Panc1 (cell line): ENCODE results near the gene FILIP1L. TPM values are rescaled to one million over a fixed set of nuclear protein-coding genes. Genes with fewer than 3 reads are reported as not detected.

Experiments used
- ATAC-seq: fragments of 200-7000 bp; cut with Tn5 transposase; 2 replicates; pipeline ENCODE4 v1.9.1; 2020; ENCODE audit warnings: mild to moderate bottlenecking, moderate library complexity
- BruUV-seq: library from RNA; stranded (reverse); fragments of 400-500 nt; replicated peaks from 2 replicates; lab custom pipeline; 2021; lab: Mats Ljungman, UMichigan
- CTCF ChIA-PET: fragments of 300-600 bp; sonication (Branson Sonifier 250); formaldehyde crosslinking; loops from one replicate; lab custom pipeline; 2022; ENCODE audit warnings: antibody characterized with exemption; lab: Charles Lee
- POLR2A ChIA-PET: fragments of 300-600 bp; sonication (Branson Sonifier 250); formaldehyde crosslinking; loops from one replicate; lab custom pipeline; 2022; ENCODE audit warnings: antibody characterized with exemption; lab: Charles Lee
- DNase-seq: peaks from one replicate; pipeline ENCODE4 v3.0.0-alpha.2; 2010; ENCODE audit warnings: low read depth, low spot score
- H3K27ac ChIP-seq: 2 replicates; pipeline ENCODE4 v1.5.1; 2011; ENCODE audit warnings: mild to moderate bottlenecking, low read length, inconsistent platforms
- H3K27me3 ChIP-seq: fragments of 200-500 bp; sonication (Bioruptor generic); 2 replicates; pipeline ENCODE4 v1.6.0; 2014; ENCODE audit warnings: low read length, inconsistent platforms; ENCODE audit not compliant: control insufficient read depth, insufficient read depth
- H3K36me3 ChIP-seq: fragments of 200-500 bp; sonication (Bioruptor generic); 2 replicates; pipeline ENCODE4 v1.5.1; 2014; ENCODE audit warnings: inconsistent platforms, mild to moderate bottlenecking, low read length, moderate library complexity; ENCODE audit not compliant: control insufficient read depth, insufficient read depth
- H3K4me1 ChIP-seq: 2 replicates; pipeline ENCODE4 v1.5.1; 2011; ENCODE audit warnings: inconsistent platforms, mild to moderate bottlenecking, low read length, moderate library complexity; ENCODE audit not compliant: control insufficient read depth, insufficient read depth
- H3K4me3 ChIP-seq, 2 experiments: 2 replicates each; pipeline ENCODE4 v1.5.1; 2011 to 2012; ENCODE audit warnings: low read depth in 2 of 2, low read length in 2 of 2, mild to moderate bottlenecking in 2 of 2, inconsistent platforms in 1 of 2, moderate library complexity in 1 of 2
- H3K9me3 ChIP-seq: fragments of 200-500 bp; sonication (Bioruptor generic); 2 replicates; pipeline ENCODE4 v1.5.1; 2014; ENCODE audit warnings: low read depth, mild to moderate bottlenecking, inconsistent platforms, low read length, moderate library complexity; ENCODE audit not compliant: control insufficient read depth, insufficient read depth
- POLR2AphosphoS5 ChIP-seq: IDR thresholded peaks from 2 replicates; pipeline ENCODE4 v1.6.1; 2012; ENCODE audit warnings: mild to moderate bottlenecking, low read depth, low read length, moderate library complexity
- SIN3A ChIP-seq: IDR thresholded peaks from 2 replicates; pipeline ENCODE4 v1.6.1; 2012; ENCODE audit warnings: low read depth, mild to moderate bottlenecking, low read length, moderate library complexity, borderline replicate concordance; ENCODE audit not compliant: insufficient read depth
- TCF7L2 ChIP-seq: IDR thresholded peaks from 2 replicates; pipeline ENCODE4 v1.6.1; 2011; ENCODE audit warnings: mild to moderate bottlenecking, low read depth, low read length, inconsistent platforms
- in situ Hi-C: cut with HindIII; loops from 2 replicates; pipeline ENCODE4 v1.10.0; 2016; ENCODE audit warnings: low sequenced_read_pairs, low pct_unique_long_range_greater_than_20kb
- intact Hi-C: fragments of 100-400 bp; cut with micrococcal nuclease; formaldehyde crosslinking; loops from one replicate; pipeline ENCODE4 v1.10.0; 2022; ENCODE audit not compliant: unreplicated experiment
- total RNA-seq: library from RNA; stranded (reverse); gene quantifications from one replicate; pipeline ENCODE4 v1.2.1, GENCODE V29; 2021; ENCODE audit not compliant: unreplicated experiment
- TF ChIP-seq, protein P1 (sequence below), 2 experiments: IDR thresholded peaks; 2 replicates each; pipeline ENCODE4 v1.6.1; 2011 to 2012; ENCODE audit warnings: low read depth in 2 of 2, control low read depth in 1 of 2, low read length in 1 of 2, mild to moderate bottlenecking in 1 of 2, moderate library complexity in 1 of 2; ENCODE audit not compliant: insufficient read depth in 1 of 2
- TF ChIP-seq, protein P2 (sequence below): fragments of 450-650 bp; IDR thresholded peaks from 2 replicates; pipeline ENCODE4 v1.5.1; 2017; ENCODE audit warnings: mild to moderate bottlenecking

FILIP1L gene
- total RNA-seq, 1 experiment from 2014 or later = 3.2 TPM

DNA sequence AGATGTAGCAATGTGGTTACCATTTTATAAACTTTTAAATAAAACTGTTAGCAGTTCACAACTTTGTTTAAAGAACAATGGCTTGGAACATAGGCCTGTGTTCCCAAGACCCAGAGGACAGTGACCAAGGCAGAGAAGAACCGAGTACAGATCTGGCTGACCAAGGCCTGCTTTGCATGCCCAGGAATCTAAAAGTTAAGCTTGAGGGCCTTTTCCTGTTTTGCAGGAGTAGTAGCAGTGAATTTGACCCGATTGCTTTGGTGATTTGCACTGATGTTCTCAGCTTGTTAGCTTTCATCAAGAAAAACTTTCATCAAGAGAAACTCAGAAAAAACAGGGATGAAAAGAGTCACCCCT is 9.9 kb downstream of the FILIP1L start:
- intact Hi-C loops = no loop called here
- BruUV-seq = no TSS peak
- Histone ChIP-seq H3K27me3 (no peaks in the 10 kb centered on the region), H3K9me3 (no peaks in the 10 kb centered on the region), H3K4me3 (no peak overlapping the region), H3K27ac (peak overlapping the region; percentile 3; the same call in 1 of the 2 replicates), H3K36me3 (no peaks in the 10 kb centered on the region), H3K4me1 (peaks cover 9% of the 10 kb centered on the region)
- ATAC-seq (no peak), DNase-seq (no peak)
- ChIA-PET POLR2A (no interaction called here), CTCF (no interaction called here)
- TF ChIP-seq POLR2AphosphoS5 (no peak), SIN3A (no peak), TCF7L2 (no peak)
- TF ChIP-seq, protein P1, sequence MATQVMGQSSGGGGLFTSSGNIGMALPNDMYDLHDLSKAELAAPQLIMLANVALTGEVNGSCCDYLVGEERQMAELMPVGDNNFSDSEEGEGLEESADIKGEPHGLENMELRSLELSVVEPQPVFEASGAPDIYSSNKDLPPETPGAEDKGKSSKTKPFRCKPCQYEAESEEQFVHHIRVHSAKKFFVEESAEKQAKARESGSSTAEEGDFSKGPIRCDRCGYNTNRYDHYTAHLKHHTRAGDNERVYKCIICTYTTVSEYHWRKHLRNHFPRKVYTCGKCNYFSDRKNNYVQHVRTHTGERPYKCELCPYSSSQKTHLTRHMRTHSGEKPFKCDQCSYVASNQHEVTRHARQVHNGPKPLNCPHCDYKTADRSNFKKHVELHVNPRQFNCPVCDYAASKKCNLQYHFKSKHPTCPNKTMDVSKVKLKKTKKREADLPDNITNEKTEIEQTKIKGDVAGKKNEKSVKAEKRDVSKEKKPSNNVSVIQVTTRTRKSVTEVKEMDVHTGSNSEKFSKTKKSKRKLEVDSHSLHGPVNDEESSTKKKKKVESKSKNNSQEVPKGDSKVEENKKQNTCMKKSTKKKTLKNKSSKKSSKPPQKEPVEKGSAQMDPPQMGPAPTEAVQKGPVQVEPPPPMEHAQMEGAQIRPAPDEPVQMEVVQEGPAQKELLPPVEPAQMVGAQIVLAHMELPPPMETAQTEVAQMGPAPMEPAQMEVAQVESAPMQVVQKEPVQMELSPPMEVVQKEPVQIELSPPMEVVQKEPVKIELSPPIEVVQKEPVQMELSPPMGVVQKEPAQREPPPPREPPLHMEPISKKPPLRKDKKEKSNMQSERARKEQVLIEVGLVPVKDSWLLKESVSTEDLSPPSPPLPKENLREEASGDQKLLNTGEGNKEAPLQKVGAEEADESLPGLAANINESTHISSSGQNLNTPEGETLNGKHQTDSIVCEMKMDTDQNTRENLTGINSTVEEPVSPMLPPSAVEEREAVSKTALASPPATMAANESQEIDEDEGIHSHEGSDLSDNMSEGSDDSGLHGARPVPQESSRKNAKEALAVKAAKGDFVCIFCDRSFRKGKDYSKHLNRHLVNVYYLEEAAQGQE (IDR thresholded peaks at IDR 0.05; ENCODE audit: insufficient read depth in 1 of 2, low read depth in 2 of 2, low read length in 1 of 2) = no peak
- TF ChIP-seq, protein P2, sequence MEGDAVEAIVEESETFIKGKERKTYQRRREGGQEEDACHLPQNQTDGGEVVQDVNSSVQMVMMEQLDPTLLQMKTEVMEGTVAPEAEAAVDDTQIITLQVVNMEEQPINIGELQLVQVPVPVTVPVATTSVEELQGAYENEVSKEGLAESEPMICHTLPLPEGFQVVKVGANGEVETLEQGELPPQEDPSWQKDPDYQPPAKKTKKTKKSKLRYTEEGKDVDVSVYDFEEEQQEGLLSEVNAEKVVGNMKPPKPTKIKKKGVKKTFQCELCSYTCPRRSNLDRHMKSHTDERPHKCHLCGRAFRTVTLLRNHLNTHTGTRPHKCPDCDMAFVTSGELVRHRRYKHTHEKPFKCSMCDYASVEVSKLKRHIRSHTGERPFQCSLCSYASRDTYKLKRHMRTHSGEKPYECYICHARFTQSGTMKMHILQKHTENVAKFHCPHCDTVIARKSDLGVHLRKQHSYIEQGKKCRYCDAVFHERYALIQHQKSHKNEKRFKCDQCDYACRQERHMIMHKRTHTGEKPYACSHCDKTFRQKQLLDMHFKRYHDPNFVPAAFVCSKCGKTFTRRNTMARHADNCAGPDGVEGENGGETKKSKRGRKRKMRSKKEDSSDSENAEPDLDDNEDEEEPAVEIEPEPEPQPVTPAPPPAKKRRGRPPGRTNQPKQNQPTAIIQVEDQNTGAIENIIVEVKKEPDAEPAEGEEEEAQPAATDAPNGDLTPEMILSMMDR = no peak
- in situ Hi-C loops = no loop called here

DNA sequence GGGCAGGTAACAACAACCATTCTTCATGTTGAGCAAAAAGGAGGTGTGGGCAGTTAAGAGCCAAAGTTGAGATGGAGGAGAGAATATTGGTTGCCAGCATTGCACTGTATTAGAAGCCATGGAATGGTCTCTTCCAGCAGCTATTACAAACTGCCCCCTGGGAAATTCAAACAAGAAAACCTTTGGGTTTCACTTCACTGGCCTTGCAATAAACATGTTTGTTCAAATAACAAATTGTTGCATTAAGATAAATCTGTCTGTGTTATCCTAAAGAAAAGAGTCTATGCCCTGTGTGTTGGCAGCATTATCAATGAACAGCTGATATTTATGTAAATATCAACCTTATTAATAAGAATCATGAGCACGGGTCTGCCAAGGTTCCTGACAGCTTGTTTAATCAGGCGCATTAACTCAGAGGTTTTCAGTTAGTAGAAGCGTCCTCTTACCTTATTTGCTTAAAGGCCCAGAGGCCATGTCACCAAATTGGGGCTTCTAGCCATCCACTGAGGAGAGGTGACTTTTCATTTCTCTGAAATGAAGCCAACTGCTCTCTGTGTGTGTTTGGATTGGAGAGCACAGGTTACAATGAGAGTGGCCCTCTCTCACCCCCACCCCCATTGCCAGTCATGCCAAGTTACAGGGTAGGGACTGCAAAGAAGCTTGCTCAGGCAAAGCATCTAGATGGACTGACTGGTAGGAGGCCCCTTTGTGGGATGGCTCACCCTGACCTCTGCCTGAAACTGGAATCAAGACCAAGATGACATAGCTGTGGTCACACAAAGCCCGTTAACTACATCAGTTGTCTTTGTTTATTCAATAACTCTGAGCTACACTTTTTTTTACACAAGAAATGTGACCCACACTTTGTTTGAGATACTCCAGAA is 10.5 kb downstream of the FILIP1L start:
- intact Hi-C loops = no loop called here
- in situ Hi-C loops = no loop called here

More for the DNA sequence above, 10.5 kb downstream of the FILIP1L start:
- no peak; the same call in 1 of the 2 replicates for ATAC-seq
- TF ChIP-seq, protein P1 (IDR thresholded peaks at IDR 0.05; ENCODE audit: insufficient read depth in 1 of 2, low read depth in 2 of 2, low read length in 1 of 2) = no peak
- TF ChIP-seq SIN3A (no peak), TCF7L2 (peak; percentile 11; the same call in 1 of the 2 replicates), POLR2AphosphoS5 (no peak)
- TF ChIP-seq, protein P2 = no peak
- Histone ChIP-seq H3K27me3 (no peaks in the 10 kb centered on the region), H3K9me3 (no peaks in the 10 kb centered on the region), H3K4me1 (peaks cover 9% of the 10 kb centered on the region), H3K27ac (peak overlapping the region; percentile 3; the same call in 1 of the 2 replicates), H3K36me3 (no peaks in the 10 kb centered on the region), H3K4me3 (no peak overlapping the region)
- DNase-seq = no peak
- ChIA-PET POLR2A (no interaction called here), CTCF (no interaction called here)
- BruUV-seq = no TSS peak
